Measurements from ENCODE around the gene CACNA2D2. TPM values are rescaled to one million over a fixed set of nuclear protein-coding genes. Genes with fewer than 3 reads are reported as not detected.

CACNA2D2 gene
- total RNA-seq, 1 donor from 2014 or later: 0.50 TPM

DNA sequence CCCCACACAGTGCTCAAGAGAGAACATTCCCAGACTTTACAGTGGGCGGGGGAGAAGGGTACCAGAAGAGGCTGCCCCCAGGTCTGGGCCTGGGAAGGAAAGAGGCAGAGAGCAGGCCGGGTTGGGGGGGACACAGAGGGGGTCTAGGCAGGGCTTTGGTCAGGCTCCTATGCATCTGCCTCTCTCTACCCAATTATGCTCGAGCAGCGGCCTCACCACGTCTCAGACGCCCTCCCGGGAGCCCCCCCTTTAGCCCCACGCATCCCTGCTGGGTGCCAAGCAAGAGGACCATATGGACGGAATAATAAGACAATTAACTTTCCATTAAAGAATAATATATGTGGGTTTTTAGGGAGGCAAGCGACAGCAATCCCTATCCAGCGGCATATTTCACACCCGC is 32.8 kb downstream of the CACNA2D2 start:
- no peak for DNase-seq (ENCODE audit: low spot score)
- no peak for ATAC-seq

- ATAC-seq: no peak
These were observed 35.5 kb downstream of the CACNA2D2 start for GRCh38 chr3:50467919-50468318.

DNA sequence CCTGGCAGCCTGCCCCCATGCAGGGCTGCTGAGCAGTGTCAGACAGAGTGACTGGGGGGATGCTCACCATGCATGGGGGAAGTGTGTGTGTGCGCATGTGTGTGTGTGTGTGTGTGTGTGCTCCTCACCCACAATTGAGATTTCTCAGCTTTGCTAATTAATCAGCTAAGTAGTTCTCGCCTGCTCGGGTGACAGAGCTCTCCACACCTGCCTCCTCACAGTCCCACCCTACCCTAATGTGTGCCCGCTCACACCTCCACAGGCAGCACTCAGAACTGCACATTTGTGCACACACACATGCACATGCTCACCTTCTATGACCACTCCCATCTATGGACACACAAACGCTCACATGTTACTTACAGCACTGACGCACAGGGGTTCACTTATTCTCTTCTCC is 37.3 kb downstream of the CACNA2D2 start:
- no peak for ATAC-seq
- no peak for DNase-seq (ENCODE audit: low spot score)

More at GRCh38 chr3:50467919-50468318, 35.5 kb downstream of the CACNA2D2 start:
- DNase-seq (ENCODE audit: low spot score): no peak

GRCh38 chr3:50464569-50464968 is 38.9 kb downstream of the CACNA2D2 start:
- ATAC-seq (no peak), DNase-seq (ENCODE audit: low spot score) (no peak)

GRCh38 chr3:50459785-50460184 is 43.6 kb downstream of the CACNA2D2 start:
- DNase-seq (ENCODE audit: low spot score): no peak
- no peak for ATAC-seq

DNA sequence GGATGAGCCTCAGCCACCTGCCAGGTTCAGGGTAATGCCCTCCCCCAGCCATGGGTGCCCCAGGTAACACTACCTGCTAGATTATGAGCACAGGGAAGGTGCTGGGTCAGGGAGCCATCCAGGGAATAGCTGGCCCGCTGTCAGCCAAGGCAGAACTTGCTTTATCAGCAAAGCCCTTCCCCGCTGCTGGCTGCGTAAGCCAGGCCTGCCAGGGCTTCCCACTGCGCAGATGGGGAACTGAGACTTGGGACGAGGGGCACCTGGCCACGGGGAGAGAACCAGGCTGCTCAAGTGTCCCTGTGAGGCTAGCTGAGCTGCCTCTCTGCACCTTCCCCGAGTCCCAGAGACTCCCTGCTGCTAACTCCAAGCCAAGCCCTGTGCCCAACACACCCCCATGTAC is 45.4 kb downstream of the CACNA2D2 start:
- DNase-seq (ENCODE audit: low spot score): no peak
- ATAC-seq: peak; percentile 31

GRCh38 chr3:50455161-50456018 is 48.0 kb downstream of the CACNA2D2 start:
- no peak for ATAC-seq

DNA sequence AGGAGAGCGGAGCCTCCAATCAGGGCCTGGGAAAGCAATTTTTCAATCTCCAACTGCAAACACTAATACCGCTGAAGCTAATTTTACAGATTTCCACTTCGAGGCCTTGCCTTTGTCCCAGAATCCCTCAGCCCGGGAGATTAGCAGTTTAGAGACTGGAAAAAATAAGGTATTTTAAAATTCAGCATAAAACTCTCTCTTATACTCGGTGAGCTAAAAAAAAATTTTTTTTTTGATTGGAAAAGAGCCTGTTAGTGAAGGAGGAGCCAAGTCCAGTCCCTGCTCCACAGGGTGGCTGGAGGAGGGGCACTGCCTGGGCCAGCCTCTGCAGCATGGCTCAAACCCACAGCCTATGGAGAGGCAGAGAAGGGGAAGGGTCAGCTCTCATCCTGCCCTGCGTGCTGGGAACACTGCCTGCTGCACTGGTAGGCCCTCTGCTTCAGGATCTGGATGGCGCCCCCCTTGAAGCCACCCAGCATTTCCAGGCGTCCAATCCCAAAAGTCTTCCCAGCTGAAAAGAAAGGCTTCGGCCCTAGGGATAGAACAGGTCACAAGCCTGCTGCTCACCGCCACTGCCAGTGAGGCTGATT is 48.9 kb downstream of the CACNA2D2 start:
- no peak for DNase-seq (ENCODE audit: low spot score)
- no peak for ATAC-seq

More at GRCh38 chr3:50455161-50456018, 48.0 kb downstream of the CACNA2D2 start:
- DNase-seq (ENCODE audit: low spot score): no peak

DNA sequence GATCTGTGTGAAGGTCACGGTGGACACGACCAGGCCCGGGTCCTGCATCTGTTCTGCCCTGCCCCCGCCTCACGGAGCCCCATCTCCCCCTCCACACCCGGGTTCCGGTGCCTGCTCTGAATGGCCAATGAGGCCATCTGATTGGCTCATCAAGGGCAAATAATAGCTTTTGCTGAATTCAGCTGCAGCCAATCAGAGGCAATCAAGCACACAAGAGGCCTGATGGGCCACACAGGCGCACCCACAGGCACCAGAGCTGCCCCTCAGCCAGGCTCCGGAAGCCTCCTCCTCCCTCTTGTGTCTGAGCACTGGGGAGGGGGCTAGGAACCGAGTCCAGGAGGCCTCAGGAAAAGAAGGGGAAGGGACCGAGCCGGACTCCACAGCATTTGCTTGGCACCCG is 49.5 kb downstream of the CACNA2D2 start:
- no peak for DNase-seq (ENCODE audit: low spot score)
- ATAC-seq: no peak

- ATAC-seq (no peak), DNase-seq (ENCODE audit: low spot score) (no peak)
These were observed 53.1 kb downstream of the CACNA2D2 start for GRCh38 chr3:50450209-50450921.

- no peak for ATAC-seq
- no peak for DNase-seq (ENCODE audit: low spot score)
These were observed 54.5 kb downstream of the CACNA2D2 start for GRCh38 chr3:50448752-50449539.

- DNase-seq (ENCODE audit: low spot score): no peak
- peak; percentile 6 for ATAC-seq
These were observed 56.1 kb downstream of the CACNA2D2 start for GRCh38 chr3:50447290-50447840.

DNA sequence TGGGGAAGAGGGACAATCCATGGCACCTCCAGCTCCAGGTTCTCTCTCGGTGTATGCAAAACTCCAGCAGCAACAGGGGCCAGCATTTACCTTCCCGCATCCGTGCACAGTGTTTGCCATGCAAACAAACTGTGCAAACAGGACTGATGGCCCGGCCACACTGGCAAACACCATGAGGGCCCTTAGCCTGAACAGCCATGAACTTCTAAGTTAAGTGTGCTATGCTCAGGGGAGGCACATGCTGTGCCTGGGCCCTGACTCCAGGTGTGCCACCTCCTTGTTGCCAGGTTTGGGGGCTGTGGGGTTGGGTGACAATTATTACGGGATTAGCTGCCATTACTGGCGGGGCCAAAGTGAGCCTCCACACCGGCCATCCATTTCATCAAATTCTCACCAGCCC is 57.5 kb downstream of the CACNA2D2 start:
- ATAC-seq (peak; percentile 94), DNase-seq (ENCODE audit: low spot score) (peak; percentile 80)

DNA sequence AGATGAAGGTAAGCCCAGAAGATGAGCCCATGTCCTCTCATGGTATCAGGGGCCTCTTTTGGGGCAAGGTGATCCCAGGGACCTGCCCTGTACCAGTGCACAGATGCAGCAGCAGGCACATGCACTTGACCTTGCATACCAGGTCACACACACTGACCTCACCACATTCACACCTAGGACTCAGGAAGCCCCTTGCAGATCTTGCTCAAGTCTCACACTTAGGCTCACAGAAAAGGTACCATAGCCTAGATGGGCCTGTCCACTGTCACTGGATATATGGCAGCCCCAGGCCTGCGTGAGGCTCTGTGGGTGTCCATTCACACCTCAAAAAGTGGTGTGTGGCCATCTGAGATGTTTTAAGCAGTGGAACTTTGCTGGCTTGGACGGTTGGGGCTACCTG is 58.7 kb downstream of the CACNA2D2 start:
- no peak for ATAC-seq
- no peak for DNase-seq (ENCODE audit: low spot score)

DNA sequence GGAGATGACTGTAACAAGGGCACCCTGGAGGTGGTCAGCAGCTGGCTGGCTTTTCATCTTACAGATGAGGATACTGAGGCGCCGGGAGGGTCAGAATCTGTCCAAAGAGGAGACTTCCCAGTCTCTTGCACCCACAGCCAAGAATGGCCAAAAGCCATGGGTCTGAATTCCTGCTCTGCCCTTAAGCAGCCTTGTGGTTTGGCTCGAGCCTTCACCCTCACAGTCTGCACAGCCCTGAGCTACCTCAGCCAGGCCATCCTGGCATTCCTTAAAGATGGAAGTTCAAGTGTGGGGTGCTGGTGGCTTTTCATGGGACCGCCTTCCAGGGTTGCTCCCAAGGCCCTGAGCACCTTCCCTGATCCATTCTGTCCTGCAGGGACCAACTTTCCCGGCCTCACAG is 59.2 kb downstream of the CACNA2D2 start:
- no peak for ATAC-seq

DNA sequence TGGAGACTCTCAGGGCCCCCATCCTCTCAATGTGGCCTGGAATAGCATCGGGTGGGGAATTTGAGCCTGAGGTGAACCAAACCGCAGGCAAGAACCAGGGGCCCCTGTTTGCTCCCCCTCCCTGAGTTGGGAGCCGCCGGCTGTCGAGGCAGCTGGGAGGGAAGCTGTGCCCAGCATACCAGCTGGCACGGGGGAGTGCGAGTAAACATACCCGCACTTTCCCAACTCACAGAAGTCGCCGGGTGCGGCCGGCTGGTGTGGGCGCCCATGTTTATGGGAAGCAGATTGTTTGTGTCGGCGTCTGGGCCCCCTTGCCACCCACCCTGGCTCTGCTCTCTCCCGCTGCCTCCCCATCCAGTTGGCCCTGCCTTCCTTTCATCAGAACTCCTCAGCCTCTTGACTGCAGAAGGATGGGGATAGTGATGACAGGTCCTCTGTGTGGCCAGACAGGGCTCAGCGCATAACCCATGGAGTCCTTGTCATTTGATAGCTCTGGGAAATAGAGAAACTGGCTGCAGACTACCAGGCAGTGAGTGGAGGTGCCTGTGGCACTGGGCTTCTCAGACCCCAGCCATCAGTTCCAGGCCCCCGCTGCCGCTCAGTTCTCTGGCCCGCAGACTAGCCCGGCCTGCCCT is 60.4 kb downstream of the CACNA2D2 start:
- no peak for ATAC-seq
- DNase-seq (ENCODE audit: low spot score): no peak

More for the DNA sequence above, 59.2 kb downstream of the CACNA2D2 start:
- DNase-seq (ENCODE audit: low spot score): no peak

GRCh38 chr3:50441424-50442217 is 61.8 kb downstream of the CACNA2D2 start:
- no peak for ATAC-seq
- no peak for DNase-seq (ENCODE audit: low spot score)

GRCh38 chr3:50436114-50436674 is 67.2 kb downstream of the CACNA2D2 start:
- ATAC-seq: peak; percentile 95
- DNase-seq (ENCODE audit: low spot score): peak; percentile 77
